CD4-positive, alpha-beta T cell (primary cell): Measurements from ENCODE around the gene LANCL2. TPM values are rescaled to one million over a fixed set of nuclear protein-coding genes. Genes with fewer than 3 reads are reported as not detected.

Source experiments
- ATAC-seq: fragments of 200-7000 bp; cut with Tn5 transposase; one replicate; pipeline ENCODE4 v1.10.0; 2022; ENCODE audit warnings: mild to moderate bottlenecking; ENCODE audit not compliant: poor library complexity
- CTCF ChIA-PET: fragments of 350-600 bp; sonication (Branson Sonifier 250); formaldehyde crosslinking; loops from one replicate; lab custom pipeline; 2021; ENCODE audit warnings: antibody characterized with exemption, inconsistent platforms; lab: Charles Lee
- POLR2A ChIA-PET: fragments of 350-600 bp; sonication (Branson Sonifier 250); formaldehyde crosslinking; loops from one replicate; lab custom pipeline; 2021; ENCODE audit warnings: antibody characterized with exemption, inconsistent platforms; lab: Charles Lee
- DNase-seq, 14 experiments: peaks; one replicate each; pipeline ENCODE4 v3.0.0-alpha.2; 2013 to 2020; ENCODE audit warnings: mixed read lengths in 2 of 14
- H3K27ac ChIP-seq, 2 donors: one replicate each; pipeline versions ENCODE4 v1.5.1 to v1.7.0; 2013; ENCODE audit warnings: low read length in 2 of 2, low read depth in 1 of 2, mild to moderate bottlenecking in 1 of 2
- H3K27me3 ChIP-seq, 2 experiments: 1 replicate in 1 of 2; 2 replicates in 1 of 2; pipeline versions ENCODE4 v1.6.1 to v1.7.0; 2013; ENCODE audit warnings: low read length in 2 of 2, control low read depth in 1 of 2, mild to moderate bottlenecking in 1 of 2, moderate library complexity in 1 of 2; ENCODE audit not compliant: insufficient read depth in 2 of 2, control insufficient read depth in 1 of 2
- H3K36me3 ChIP-seq: one replicate; pipeline ENCODE4 v1.6.1; 2013; ENCODE audit warnings: low read length, control low read depth; ENCODE audit not compliant: insufficient read depth
- H3K4me1 ChIP-seq: one replicate; pipeline ENCODE4 v1.6.1; 2013; ENCODE audit warnings: low read length, control low read depth; ENCODE audit not compliant: insufficient read depth
- H3K4me3 ChIP-seq: one replicate; pipeline ENCODE4 v1.5.1; 2013; ENCODE audit warnings: mild to moderate bottlenecking, low read length, moderate library complexity
- H3K9me3 ChIP-seq, 2 experiments: 1 replicate in 1 of 2; 2 replicates in 1 of 2; pipeline versions ENCODE4 v1.6.1 to v1.7.0; 2013; ENCODE audit warnings: low read length in 2 of 2, mild to moderate bottlenecking in 2 of 2, control low read depth in 1 of 2, moderate library complexity in 1 of 2; ENCODE audit not compliant: control insufficient read depth in 1 of 2, insufficient read depth in 1 of 2
- H3K27ac Mint-ChIP-seq: one replicate; pipeline ENCODE4 v1.8.0; 2020; ENCODE audit warnings: mixed read lengths
- H3K27me3 Mint-ChIP-seq: one replicate; pipeline ENCODE4 v1.8.0; 2021; ENCODE audit warnings: mixed read lengths
- H3K36me3 Mint-ChIP-seq: one replicate; pipeline ENCODE4 v1.8.0; 2021; ENCODE audit warnings: low read depth, mixed read lengths
- H3K4me1 Mint-ChIP-seq: one replicate; pipeline ENCODE4 v1.8.0; 2021; ENCODE audit warnings: low read depth, mixed read lengths
- H3K4me3 Mint-ChIP-seq: one replicate; pipeline ENCODE4 v1.8.0; 2020; ENCODE audit warnings: mild to moderate bottlenecking, mixed read lengths
- H3K9me3 Mint-ChIP-seq: one replicate; pipeline ENCODE4 v1.8.0; 2020; ENCODE audit warnings: mixed read lengths
- CTCF ChIP-seq: fragments of 200-600 bp; IDR thresholded peaks from one replicate; pipeline ENCODE4 v1.8.0; 2022; ENCODE audit warnings: antibody characterized with exemption, mild to moderate bottlenecking
- intact Hi-C, 2 experiments: fragments of 100-400 bp; cut with DNase I in 1 of 2; cut with micrococcal nuclease in 1 of 2; formaldehyde crosslinking; loops; one replicate each; pipeline versions ENCODE4 v1.15.1 to v1.9.0; 2023 to 2025; cut with DNase I, micrococcal nuclease
- total RNA-seq, 174 experiments: library from RNA in 2 of 174; stranded (reverse) in 2 of 174; gene quantifications; one replicate each; pipeline ENCODE4 v1.2.3 and lab custom pipeline; 2021 to 2026

Gene LANCL2
- total RNA-seq, 2 experiments from 2014 or later: 7.1 to 9.0 TPM

GRCh38 chr7:55441002-55441401 lies 75.9 kb downstream of the LANCL2 start:
- ChIA-PET POLR2A (no interaction called here), CTCF (no interaction called here)
- DNase-seq (no peak), ATAC-seq (no peak)
- Histone ChIP-seq H3K4me3 (no peak overlapping the region), H3K36me3 (no peaks in the 10 kb centered on the region), H3K9me3 (peaks cover 0 to 3% of the 10 kb centered on the region in 2 experiments), H3K27ac (no peak overlapping the region), H3K27me3 (no peaks in the 10 kb centered on the region), H3K4me1 (peaks cover 38% of the 10 kb centered on the region)
- H3K36me3 Mint-ChIP-seq: no peaks in the 10 kb centered on the region
- no peak for TF ChIP-seq CTCF
- H3K4me3 Mint-ChIP-seq: no peak overlapping the region
- H3K4me1 Mint-ChIP-seq: peaks cover 57% of the 10 kb centered on the region
- intact Hi-C loops: no loop called here
- no peaks in the 10 kb centered on the region for H3K27me3 Mint-ChIP-seq
- no peaks in the 10 kb centered on the region for H3K9me3 Mint-ChIP-seq
- no peak overlapping the region for H3K27ac Mint-ChIP-seq

- ChIA-PET CTCF (no interaction called here), POLR2A (interaction anchor here (0.6 kb wide), 1 partner anchor 132 kb away, joined by 3 read pairs; no protein-coding TSS in a partner anchor)
- Mint-ChIP-seq H3K4me1 (peaks cover 55% of the 10 kb centered on the region), H3K4me3 (no peak overlapping the region), H3K36me3 (peaks cover 5% of the 10 kb centered on the region), H3K9me3 (no peaks in the 10 kb centered on the region), H3K27me3 (no peaks in the 10 kb centered on the region), H3K27ac (no peak overlapping the region)
- Histone ChIP-seq H3K36me3 (no peaks in the 10 kb centered on the region), H3K4me1 (peaks cover 31% of the 10 kb centered on the region), H3K4me3 (no peak overlapping the region), H3K9me3 (peaks cover 0 to 6% of the 10 kb centered on the region in 2 experiments), H3K27ac (no peak overlapping the region), H3K27me3 (no peaks in the 10 kb centered on the region)
- ATAC-seq (no peak), DNase-seq (no peak)
- TF ChIP-seq CTCF: no peak
- intact Hi-C loops: no loop called here
Observed at GRCh38 chr7:55441774-55442522, 76.8 kb downstream of the LANCL2 start.

GRCh38 chr7:55444786-55445185 lies 79.6 kb downstream of the LANCL2 start:
- Histone ChIP-seq H3K36me3 (no peaks in the 10 kb centered on the region), H3K27me3 (no peaks in the 10 kb centered on the region), H3K9me3 (peaks cover 0 to 18% of the 10 kb centered on the region in 2 experiments), H3K4me1 (peaks cover 14% of the 10 kb centered on the region), H3K4me3 (no peak overlapping the region), H3K27ac (no peak overlapping the region)
- intact Hi-C loops: no loop called here
- Mint-ChIP-seq H3K27ac (no peak overlapping the region), H3K27me3 (no peaks in the 10 kb centered on the region), H3K36me3 (peaks cover 5% of the 10 kb centered on the region), H3K4me3 (no peak overlapping the region), H3K9me3 (no peaks in the 10 kb centered on the region), H3K4me1 (peaks cover 34% of the 10 kb centered on the region)
- DNase-seq: no peak
- ChIA-PET CTCF (no interaction called here), POLR2A (interaction anchor here (0.6 to 2.9 kb wide), 2 partner anchors 25 to 129 kb away, joined by 3 to 17 read pairs; no protein-coding TSS in a partner anchor)
- TF ChIP-seq CTCF: no peak
- no peak for ATAC-seq
